Hepatocyte (in vitro differentiated cells): ENCODE results near the gene AGRN.

ENCODE experiments used
- EZH2 ChIP-seq: fragments of 200-600 bp; sonication (generic); IDR thresholded peaks from 2 replicates; pipeline ENCODE4 v1.6.1; 2016; ENCODE audit warnings: antibody characterized with exemption, mild to moderate bottlenecking, borderline replicate concordance
- TF ChIP-seq, protein P1 (sequence below): fragments of 200-600 bp; sonication (generic); IDR thresholded peaks from 2 replicates; pipeline ENCODE4 v1.5.1; 2016; ENCODE audit warnings: antibody characterized with exemption, mild to moderate bottlenecking; ENCODE audit not compliant: poor library complexity

GRCh38 chr1:1054099-1054700 lies 34.3 kb downstream of the AGRN start:
- TF ChIP-seq, protein P1, sequence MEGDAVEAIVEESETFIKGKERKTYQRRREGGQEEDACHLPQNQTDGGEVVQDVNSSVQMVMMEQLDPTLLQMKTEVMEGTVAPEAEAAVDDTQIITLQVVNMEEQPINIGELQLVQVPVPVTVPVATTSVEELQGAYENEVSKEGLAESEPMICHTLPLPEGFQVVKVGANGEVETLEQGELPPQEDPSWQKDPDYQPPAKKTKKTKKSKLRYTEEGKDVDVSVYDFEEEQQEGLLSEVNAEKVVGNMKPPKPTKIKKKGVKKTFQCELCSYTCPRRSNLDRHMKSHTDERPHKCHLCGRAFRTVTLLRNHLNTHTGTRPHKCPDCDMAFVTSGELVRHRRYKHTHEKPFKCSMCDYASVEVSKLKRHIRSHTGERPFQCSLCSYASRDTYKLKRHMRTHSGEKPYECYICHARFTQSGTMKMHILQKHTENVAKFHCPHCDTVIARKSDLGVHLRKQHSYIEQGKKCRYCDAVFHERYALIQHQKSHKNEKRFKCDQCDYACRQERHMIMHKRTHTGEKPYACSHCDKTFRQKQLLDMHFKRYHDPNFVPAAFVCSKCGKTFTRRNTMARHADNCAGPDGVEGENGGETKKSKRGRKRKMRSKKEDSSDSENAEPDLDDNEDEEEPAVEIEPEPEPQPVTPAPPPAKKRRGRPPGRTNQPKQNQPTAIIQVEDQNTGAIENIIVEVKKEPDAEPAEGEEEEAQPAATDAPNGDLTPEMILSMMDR: no peak
- TF ChIP-seq EZH2: no peak
